NCI-H187 treated with DMSO at 0.1 percent for 48 hours (cell line): ENCODE results near the gene ZBTB48.
"Not testable (repeated sequence)": the region's sequence is repeated elsewhere in the genome, so short reads cannot be mapped to it uniquely, and the experiment has no call there.

Experiments
- DNase-seq: peaks from one replicate; lab custom pipeline; 2025; lab: John Stamatoyannopoulos, UW

ZBTB48 gene

DNA sequence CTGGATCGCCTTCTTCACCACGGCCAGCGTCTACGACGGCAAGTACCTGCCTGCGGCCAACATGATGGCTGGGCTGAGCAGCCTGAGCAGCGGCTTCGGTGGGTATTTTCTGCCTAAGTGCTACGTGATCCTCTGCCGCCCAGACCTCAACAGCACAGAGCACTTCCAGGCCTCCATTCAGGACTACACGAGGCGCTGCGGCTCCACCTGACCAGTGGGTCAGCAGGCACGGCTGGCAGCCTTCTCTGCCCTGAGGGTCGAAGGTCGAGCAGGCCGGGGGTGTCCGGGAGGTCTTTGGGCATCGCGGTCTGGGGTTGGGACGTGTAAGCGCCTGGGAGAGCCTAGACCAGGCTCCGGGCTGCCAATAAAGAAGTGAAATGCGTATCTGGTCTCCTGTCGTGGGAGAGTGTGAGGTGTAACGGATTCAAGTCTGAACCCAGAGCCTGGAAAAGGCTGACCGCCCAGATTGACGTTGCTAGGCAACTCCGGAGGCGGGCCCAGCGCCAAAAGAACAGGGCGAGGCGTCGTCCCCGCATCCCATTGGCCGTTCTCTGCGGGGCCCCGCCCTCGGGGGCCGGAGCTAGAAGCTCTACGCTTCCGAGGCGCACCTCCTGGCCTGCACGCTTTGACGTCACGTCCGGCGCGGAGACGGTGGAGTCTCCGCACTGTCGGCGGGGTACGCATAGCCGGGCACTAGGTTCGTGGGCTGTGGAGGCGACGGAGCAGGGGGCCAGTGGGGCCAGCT is at the start of gene ZBTB48:
ZBTB48 (plus strand) TSS at position 621 of the 745 bp plus-strand sequence. CDS start 616 bp downstream, outside the sequence.
- DNase-seq, result peak; percentile 79

DNA sequence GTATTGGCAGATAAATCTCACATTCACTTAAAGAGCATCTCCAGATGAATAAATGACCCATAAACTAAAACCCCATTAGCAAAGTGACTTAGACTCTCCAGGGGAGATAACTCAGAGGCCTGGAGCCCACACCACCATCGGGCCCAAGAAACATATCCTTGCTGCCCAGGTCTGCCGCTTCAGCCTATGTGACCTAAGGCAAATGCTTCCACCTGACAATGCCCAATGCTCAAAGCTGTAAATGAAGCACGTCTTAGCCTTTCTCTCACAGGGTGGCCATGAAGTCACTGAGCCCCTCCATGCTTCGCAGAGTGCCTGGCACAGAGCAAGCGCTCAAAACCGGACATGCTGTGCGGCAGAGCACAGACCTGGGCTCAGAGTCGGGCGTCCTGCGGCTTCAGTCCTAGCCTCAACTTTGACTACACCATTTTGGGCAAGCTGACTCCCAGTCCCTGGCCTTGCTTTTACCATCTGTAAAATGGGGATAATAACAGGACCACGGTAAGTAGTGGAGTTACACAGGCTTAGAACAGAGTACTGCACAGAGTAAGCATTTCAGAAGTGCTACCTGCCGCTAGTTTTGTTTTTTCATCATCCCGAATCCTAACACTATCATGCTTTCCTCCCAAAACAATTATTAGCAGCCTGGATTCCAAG is 49.2 kb upstream of the ZBTB48 start:
- DNase-seq, result no peak

DNA sequence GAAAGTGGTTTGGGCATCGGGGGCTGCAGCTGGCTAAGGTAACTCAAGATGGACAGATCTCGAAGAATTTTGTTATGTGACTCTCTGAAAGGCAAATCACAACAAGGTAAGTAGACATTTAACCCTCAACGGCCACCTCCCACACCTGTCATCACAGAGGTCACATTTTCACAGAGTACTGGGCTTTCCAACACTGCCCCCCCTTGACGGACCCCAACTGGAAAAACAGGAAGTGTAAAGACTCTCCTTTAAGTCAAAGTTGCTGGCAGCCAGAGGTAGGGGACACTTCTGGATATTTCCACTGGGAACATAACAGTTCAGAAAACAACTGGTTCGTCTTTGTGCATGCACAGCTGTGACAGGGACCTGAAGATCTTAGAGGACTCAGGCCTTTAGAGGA is 47.8 kb upstream of the ZBTB48 start:
- no peak for DNase-seq

DNA sequence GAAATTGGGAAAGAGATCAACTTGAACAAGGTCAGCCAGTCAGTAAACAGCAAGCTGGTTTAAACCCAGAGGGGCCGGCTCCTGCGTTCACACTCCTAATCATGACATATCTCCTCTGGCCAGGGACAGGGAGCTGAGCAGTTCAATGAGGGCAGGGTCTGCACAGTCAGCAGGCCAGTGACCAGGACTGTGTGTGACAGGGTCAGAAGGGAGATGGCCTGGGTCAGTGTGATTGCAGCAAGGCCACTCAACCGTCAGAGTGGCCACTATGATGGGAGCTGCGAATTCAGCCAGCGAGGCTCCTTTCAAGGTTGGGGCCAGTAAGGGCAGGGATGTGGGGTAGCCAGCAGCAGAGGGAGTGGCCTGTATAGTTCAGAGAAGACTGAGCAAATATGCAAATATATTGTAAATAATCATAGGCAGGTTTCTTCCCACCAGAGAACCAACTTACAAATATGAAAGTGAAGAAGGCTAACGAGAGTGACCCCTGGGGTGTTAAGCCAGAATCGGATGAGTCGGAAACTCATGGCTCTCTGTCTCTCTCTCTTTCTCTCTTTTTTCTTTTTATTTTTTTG is 45.5 kb upstream of the ZBTB48 start:
- no peak for DNase-seq

DNA sequence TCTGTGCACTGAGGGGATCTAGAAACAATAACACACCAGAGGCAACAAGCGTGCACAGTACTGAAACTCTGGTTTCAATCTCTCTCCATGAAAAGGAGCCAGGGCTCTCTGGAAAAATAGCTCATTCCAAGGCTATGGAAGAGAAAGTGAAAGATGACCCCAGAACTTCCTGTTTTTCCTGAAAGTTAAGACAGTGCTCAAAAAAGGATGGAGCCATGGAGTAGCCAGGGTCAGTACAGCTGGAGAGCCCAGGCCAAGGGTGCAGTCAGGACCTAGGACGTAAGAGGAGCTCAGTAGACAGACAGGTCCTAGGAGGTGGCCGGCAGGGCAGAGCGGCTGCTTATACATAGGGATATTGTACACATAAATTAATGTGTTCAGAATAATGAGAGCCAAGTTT is 44.6 kb upstream of the ZBTB48 start:
- DNase-seq, result no peak

GRCh38 chr1:6536291-6536690 is 43.5 kb upstream of the ZBTB48 start:
- DNase-seq, result no peak

GRCh38 chr1:6538956-6539355 is 40.8 kb upstream of the ZBTB48 start:
- no peak for DNase-seq

- DNase-seq, result no peak
Measured at GRCh38 chr1:6544831-6545230, 35.0 kb upstream of the ZBTB48 start.

DNA sequence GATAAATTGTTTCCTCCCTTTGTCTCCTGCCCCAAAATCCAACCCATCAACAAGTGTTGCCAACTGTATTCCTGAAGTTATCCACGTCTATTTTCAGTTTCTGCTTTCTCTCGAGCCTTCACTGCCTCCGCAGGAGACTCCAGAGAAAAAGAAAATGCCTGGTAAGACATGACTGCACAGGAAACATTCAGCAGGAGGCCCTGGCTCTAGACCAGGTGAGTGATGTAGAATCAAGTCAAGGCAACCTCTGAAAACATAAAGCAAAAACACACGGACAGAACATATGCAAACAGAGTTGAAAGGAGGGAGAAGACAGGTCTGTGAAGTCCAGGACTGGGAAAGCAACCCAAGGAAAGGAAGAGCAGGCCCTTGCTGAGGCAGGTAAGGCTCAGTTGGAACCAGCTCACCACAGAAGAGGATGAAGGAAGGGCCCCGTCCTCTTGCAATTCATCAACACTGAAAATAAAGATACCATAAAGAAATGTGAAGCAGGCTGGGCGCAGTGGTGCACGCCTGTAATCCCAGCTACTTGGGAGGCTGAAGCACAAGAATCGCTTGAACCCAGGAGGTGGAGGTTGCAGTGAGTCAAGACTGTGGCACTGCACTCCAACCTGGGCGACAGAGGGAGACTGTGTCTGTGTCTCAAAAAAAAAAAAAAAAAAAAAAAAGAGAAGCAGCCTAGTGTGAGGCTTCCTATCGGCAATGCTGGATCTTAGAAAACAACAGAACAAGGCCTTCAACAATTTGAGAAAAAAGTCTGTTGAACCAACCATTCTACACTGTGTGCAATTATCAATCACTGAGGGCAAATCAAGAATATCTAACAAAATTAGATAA is 34.3 kb upstream of the ZBTB48 start:
- no peak for DNase-seq

DNA sequence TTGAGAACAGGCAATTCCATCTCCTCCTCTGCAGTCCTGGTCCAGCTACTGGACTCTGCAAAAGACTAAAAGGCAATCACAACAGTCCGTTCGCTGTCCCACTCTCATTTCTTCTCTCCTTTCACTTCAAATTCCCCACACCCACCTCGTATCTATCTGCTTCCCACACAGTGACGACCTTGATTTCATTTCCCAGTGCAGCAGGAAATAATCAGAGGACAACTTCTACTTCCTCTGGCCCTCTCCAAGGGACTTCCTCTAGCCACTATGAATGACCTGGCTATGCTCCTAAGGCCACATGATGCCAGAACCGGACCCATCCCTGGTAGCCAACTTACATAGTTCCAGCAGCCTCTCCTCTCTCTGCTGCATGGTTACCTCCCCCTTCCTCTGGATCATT is 33.5 kb upstream of the ZBTB48 start:
- DNase-seq, result no peak

GRCh38 chr1:6547301-6547700 is 32.5 kb upstream of the ZBTB48 start:
- DNase-seq, result no peak

DNA sequence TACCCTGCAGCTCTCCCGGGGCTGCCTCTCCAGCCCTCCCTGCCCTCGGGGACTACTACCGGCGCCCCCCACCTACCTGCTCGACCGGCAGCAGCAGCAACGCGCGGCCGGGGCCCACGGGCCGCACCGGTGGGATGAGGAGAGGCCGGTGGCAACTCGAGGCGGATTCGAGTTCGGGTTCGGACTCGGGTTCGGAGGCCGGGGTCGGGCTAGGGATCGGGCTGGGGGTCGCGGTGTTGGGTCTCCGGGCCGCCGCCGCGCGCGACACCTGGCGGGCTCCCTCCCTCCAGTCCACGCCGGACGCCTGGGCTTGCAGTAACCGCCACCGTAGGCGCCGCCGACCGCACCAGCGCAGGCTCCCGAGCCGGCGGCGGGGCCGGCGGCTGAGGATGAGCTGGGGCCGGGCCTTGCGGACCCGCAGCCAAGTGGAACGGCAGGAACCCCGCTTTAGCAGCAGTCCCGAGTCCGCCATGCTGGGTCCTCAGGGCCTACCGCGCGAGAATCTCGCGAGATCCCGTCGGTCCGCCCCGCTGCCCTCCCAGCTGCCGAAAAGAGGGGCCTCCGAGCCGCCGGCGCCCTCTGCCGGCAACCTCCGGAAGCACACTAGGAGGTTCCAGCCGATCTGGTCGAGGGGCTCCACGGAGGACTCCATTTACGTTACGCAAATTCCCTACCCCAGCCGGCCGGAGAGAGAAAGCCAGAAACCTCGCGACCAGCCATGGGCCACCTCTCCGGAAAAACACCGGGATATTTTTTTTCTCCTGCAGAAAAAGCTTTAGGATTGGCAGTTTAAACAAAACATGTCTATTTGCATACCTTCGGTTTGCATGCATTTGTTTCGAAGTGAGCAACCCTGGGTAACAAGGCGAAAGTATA is 25.5 kb upstream of the ZBTB48 start, which contains the start of gene NOL9:
NOL9 (minus strand) TSS at position 483 of the 876 bp plus-strand sequence; CDS start at position 472, 11 bp downstream.
- no peak for DNase-seq

DNA sequence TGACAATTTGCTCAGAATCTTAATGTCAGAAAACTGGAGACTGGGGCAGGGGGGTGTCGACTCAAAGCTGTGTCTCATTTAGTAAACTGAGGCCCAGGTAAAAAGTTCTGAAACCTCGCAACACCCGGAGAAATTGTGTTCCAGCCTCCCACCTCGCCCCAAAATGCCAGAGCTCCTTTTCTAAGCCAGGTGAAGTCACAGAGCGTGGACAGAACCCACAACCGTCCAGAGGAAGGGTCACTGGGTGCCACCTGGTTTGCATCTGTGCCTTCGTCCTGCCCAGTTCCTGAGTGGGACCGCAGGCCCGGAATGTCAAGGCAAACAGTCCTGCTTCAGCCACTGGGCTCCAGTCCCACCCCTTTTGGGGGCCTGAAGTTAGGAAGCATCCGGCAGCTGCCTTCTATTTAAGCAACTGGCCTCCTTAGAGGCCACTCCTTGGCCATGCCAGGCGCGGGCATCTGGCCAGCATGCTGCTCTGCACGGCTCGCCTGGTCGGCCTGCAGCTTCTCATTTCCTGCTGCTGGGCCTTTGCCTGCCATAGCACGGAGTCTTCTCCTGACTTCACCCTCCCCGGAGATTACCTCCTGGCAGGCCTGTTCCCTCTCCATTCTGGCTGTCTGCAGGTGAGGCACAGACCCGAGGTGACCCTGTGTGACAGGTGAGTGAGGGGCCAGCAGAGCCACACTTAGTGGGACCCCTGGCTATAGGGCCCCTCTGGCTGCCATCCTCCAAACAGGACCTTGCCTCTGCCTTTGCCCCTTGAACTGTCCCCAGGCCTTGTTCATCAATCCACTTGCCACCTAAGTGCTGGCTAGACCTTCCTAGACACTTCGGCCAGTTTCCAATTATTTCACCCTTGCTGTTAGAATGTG is 24.7 kb upstream of the ZBTB48 start, which contains the start of gene TAS1R1:
TAS1R1 (plus strand) TSS at position 401 of the 872 bp plus-strand sequence; CDS start at position 468, 67 bp downstream.
- no peak for DNase-seq

DNA sequence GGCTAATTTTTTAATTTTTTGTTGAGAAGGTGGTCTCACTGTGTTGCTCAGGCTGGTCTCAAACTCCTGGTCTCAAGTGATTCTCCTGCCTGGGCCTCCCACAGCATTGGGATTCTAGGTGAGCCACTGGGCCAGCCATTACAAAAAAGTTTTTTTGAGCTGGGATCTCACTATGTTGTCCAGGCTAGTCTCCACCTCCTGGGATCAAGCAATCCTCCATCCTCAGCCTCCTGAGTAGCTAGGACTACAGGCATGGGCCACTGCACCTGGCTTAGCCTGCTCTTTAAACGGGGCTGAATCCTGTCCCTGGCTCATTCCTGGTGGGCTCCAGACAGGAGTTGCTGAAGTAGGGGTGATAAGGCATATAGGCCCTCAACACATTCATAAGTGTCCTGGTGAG is 22.2 kb upstream of the ZBTB48 start:
- DNase-seq, result no peak

DNA sequence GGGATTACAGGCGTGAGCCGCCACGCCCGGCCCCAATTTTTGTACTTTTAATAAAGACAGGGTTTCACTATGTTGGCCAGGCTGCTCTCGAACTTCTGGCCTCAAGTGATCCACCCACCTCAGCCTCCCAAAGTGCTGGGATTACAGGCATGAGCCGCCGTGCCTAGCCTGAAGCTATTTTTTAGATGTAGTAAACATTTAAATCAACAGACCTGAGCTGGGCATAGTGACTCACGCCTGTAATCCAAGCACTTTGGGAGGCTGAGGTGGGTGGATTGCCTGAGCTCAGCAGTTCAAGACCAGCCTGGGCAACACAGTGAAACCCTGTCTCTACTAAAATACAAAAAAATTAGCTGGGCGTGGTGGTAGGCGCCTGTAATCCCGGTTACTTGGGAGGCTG is 20.6 kb upstream of the ZBTB48 start:
- DNase-seq, result not testable (repeated sequence)

DNA sequence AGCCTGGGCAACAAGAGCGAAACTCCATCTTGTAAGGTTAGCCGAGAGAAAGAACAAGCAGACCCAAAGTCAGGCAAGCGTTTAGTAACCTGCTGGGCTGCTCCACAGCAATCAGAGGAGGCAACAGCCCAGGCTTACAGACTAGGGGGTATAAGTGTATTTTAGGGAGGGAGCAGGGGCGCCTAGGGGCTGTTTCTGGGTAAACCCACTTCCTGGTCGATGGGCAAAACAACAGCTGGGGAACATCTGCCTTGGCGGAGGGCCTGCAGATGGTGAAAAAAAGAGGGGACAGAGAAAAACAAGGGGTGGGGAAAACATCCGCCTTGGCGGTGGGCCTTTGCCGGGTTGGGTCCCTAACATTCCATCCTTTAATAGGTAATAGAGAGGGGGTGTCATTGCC is 19.5 kb upstream of the ZBTB48 start:
- DNase-seq, result no peak

GRCh38 chr1:6569033-6569432 is 10.8 kb upstream of the ZBTB48 start:
- no peak for DNase-seq

GRCh38 chr1:6570100-6570499 is 9.7 kb upstream of the ZBTB48 start:
- DNase-seq, result no peak

DNA sequence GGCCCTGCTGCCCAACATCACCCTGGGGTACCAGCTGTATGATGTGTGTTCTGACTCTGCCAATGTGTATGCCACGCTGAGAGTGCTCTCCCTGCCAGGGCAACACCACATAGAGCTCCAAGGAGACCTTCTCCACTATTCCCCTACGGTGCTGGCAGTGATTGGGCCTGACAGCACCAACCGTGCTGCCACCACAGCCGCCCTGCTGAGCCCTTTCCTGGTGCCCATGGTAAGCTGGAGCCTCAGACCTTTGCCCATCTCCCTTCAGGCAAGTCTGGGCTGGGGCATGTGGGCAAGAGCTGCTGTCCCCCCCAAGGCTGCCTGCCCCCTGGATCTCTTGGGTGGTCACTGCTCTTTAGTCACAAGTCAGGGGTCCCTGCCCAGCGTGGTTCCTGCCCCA is 8.8 kb upstream of the ZBTB48 start:
- no peak for DNase-seq
